22Rv1 (cell line): Measurements from ENCODE around the gene PDSS1.
"Not testable (repeated sequence)": the region's sequence is repeated elsewhere in the genome, so short reads cannot be mapped to it uniquely, and the experiment has no call there.

Experiments used
- H3K27ac ChIP-seq: fragments of 450-650 bp; 2 replicates; pipeline ENCODE4 v1.5.1; 2017
- ZFX ChIP-seq: fragments of 450-650 bp; IDR thresholded peaks from 2 replicates; pipeline ENCODE4 v1.6.1; 2017; ENCODE audit warnings: antibody characterized with exemption, borderline replicate concordance
- TF ChIP-seq, protein P1 (sequence below): fragments of 450-650 bp; IDR thresholded peaks from 2 replicates; pipeline ENCODE4 v1.5.1; 2017; ENCODE audit warnings: mild to moderate bottlenecking

Gene PDSS1

DNA sequence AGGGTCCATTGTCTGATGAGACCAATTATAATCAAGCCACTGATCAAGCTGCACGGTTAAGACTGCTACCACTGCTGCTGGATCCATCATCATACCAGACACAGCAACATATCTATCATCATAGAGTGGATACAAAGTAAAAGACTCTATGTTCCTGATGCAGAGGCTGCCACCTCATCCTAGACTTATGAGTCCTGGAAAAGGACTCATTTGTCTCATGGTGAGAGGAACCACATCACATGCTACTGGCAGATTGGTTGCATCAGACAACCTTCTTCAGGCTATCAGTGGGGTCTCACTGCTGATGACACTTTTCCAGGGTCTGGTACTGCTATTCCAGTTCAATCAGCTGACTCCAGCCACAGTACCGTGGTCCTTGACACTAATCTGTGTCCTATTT, 84.3 kb downstream of the PDSS1 start:
- no peak overlapping the region for H3K27ac ChIP-seq
- TF ChIP-seq ZFX, result no peak
- TF ChIP-seq, protein P1, sequence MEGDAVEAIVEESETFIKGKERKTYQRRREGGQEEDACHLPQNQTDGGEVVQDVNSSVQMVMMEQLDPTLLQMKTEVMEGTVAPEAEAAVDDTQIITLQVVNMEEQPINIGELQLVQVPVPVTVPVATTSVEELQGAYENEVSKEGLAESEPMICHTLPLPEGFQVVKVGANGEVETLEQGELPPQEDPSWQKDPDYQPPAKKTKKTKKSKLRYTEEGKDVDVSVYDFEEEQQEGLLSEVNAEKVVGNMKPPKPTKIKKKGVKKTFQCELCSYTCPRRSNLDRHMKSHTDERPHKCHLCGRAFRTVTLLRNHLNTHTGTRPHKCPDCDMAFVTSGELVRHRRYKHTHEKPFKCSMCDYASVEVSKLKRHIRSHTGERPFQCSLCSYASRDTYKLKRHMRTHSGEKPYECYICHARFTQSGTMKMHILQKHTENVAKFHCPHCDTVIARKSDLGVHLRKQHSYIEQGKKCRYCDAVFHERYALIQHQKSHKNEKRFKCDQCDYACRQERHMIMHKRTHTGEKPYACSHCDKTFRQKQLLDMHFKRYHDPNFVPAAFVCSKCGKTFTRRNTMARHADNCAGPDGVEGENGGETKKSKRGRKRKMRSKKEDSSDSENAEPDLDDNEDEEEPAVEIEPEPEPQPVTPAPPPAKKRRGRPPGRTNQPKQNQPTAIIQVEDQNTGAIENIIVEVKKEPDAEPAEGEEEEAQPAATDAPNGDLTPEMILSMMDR, result no peak

DNA sequence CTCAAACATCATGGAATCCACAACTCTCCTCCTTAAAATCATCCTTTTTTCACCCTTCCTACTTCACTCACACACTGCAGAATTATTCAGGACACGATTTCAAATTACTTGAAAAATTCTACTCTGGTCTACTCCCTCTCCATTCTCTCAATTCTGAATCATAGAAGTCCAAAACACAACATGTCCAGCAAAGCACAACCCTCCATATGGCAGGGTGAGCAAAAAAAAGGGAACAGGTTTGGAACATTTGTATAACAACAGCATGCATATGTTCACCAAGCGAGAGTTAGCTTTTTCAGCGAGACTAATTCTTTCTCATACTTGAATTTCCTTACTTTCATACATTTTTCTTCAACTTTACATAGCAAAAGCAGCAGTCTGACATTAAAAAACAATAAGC, 89.9 kb downstream of the PDSS1 start:
- TF ChIP-seq, protein P1, result no peak
- no peak for TF ChIP-seq ZFX
- no peak overlapping the region for H3K27ac ChIP-seq

DNA sequence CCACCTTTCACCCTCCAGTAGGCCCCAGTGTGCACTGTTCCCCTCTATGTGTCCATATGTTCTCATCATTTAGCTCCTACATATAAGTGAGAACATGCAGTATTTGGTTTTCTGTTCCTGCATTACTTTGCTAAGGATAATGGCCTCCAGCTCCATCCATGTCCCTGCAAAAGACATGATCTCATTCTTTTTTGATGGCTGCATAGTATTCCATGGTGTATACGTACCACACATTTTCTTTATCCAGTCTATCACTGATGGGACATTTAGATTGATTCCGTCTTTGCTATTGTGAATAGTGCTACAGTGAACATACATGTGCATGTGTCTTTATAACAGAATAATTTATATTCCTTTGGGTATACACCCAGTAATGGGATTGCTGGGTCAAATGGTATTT, 92.3 kb downstream of the PDSS1 start:
- H3K27ac ChIP-seq, result not testable (repeated sequence)

DNA sequence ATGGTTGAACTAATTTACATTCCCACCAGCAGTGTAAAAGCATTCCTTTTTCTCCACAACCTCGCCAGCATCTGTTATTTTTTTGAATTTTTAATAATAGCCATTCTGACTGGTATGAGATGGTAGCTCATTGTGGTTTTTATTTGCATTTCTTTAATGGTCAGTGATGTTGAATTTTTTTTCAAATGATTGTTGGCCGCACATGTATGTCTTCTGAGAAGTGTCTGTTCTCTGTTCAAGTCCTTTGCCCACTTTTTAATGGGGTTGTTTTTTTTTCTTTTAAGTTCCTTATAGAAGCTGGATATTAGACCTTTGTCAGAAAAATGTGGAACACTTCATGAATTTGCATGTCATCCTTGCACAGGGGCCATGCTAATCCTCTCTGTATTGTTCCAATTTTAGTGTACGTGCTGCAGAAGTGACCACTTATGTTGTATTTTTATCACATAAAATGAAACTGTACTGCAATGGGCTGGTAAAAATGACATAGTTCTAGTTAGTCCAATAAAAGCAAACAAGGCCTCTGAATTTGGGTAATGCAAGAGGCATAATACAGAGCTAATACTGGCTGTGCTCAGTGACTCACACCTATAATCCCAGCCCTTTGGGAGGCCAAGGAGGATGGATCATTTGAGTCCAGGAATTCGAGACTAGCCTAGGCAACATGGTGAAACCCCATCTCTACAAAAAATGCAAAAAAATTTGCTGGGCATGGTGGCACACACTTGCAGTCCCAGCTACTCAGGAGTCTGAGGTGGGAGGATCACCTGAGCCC, 92.9 kb downstream of the PDSS1 start:
- no peak for TF ChIP-seq ZFX
- TF ChIP-seq, protein P1, result no peak
- no peak overlapping the region for H3K27ac ChIP-seq

DNA sequence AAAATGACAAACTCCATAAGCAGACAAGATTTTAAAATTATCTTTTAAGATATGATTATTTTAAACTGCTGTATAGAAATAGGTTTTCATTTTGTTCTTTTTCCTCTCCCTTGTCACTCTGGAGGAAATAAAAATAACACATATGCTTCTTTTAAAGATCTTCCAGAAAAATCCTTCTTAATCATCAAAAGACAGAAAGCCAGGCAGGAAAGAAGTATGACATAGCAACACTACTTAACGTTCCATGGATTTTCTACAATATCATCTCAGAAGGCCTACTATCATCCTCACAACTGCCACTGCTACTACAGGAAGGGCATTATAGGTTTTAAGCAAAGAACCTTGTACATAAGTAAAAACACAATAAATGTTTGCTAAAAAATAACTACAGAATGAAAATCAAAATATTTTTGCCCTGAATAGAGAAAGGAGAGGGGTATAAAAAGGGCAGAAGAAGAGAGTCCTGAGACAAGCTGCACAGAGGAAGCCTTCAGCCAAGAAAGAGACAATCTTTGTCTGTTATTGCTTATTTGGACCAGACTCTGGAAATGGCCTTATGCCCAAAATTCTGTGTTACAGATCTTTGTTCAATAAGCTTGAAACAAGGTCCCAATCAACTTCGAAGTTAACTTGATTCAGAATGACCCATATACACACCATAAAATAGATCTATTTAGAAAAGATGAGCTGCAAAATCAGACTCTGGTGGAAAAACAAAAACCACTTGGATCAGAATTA, 95.4 kb downstream of the PDSS1 start:
- no peak for TF ChIP-seq ZFX
- TF ChIP-seq, protein P1, result no peak
- H3K27ac ChIP-seq, result no peak overlapping the region
